CD4-positive, alpha-beta T cell treated with Interferon gamma for 1 hour (primary cell): ENCODE data around the gene ITGB1.

Source experiments
- DNase-seq: peaks from one replicate; pipeline ENCODE4 v3.0.0-alpha.2; 2020

ITGB1 gene

DNA sequence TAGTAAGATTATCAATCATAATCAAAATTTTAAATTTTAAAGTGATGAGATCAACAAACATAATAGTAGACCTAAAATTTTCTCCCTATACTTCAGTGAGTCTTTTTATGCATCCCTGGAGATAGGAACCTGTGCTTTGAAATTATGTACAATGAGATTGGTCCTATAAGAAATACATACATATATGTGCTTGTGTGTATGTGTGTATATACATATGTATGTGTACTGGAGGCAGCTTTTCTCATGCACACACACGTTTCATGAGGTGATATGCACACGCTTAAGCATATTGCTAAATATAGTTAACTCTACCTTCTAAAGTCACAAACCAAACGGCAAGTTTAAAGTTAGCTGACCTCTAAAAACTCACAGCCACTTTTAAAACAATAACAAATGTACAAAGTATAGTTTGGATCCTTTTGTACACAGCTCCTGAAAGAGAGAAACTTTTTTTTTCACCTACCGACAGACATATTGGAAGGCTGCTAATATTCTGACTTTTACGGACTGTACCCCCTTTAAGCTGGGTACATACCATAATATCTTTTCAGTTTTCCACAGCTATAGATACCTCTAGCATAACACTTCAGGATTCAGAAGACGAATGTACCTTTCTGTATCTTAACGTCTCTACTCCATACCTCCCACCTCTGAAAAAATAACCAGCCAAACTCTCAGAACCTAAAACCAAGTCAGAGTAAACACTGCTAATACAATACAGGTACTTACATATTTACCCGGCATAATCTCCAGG lies 3.3 kb downstream of the ITGB1 start:
- no peak for DNase-seq

DNA sequence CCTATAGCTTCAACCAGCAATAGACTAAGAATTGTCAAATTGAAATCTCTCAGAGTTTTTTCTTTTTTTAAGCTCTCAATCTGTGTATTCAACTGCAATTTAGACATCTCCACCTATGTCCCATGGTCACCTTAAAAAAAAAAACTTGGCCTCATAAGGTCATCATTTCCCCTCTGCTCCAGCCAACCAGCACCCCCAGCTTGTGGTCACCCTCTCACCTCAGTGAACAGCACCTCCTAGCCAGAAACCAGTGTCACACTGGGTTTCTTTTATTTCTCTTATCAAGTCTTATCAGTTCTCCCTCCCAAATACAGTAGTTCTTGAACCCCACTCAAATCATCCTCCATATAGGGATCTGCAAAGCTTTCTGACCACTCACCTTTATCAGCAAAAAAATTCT lies 4.0 kb downstream of the ITGB1 start:
- DNase-seq = no peak

DNA sequence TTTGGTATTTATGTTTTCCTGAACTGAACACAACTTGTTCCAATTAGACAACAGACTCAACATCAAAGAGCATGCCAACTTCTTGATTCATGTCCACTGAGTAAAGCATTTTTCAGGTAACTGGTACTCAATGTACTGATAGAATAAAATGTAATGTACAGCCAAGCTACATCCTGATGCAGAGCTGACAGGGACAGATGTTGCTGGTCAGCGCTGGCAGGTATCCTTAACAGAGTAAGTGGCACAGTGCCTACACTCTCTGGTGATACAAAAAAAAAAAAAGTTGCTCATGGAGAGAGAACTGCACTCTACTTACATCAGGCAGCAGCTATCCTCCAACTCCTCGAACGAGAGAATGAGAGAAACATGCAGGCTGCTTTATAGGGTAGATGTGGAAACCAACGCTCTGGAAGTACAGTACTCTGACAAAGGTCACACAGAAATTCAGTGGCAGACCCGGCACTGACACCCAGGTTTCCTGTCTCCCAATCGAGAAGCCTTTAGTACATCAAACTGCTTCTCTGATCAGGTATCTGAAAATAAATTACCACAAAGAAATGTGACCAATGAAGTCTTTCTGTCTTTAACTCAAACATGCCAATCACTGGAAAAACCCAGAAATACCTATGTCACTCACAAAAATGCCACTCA lies 4.6 kb downstream of the ITGB1 start:
- DNase-seq = no peak

DNA sequence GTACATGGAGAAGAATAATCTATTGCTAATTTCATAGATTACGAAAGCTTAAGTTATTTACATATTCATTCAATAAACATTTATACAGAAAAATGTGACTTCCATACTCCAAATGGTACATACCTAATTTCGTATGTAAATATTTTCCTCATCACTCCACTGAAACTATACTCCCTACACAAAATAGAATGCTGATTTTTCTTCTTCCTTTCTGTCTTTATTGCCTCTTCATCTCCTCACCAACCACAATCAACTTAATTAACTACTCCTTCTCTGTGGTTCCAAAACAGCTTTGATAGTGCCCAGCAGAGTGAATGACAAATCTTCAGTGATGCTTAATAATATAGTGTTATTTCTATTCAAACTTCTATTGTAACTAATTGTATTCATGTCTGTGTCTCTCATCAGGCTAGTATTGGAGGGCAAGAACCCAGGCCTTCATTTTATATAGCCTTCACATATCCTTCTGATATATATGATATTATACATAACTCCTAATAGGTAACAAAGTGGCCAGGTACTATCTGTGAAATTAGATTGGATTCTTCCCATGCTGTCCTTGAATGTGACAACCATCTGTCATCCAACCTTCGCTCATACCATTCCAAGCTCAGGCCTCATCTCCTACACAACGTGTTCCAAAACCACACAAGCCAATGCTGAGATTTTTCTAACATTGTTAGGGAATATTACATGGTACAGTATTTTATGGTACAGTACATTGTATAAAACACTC lies 5.3 kb downstream of the ITGB1 start:
- no peak for DNase-seq

GRCh38 chr10:32952094-32952493 lies 5.9 kb downstream of the ITGB1 start:
- no peak for DNase-seq

DNA sequence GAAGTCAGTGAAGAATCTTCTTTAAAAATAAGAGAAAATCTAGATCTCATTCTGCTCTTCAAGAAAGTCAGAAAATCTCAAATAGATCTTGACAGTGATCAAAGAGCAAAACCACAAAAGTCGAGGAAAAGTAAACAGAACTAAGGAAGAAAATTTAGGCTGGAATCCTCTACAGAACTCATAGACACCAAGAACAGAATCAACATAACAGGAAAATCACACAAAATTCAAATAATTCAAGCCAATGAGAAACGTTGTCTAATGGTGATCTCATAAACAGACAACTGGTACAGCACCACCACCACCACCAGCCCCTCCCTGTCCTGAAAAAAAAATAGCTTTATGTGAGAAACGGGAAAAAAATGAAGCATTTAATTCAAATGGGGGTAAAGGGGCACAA lies 6.9 kb downstream of the ITGB1 start:
- DNase-seq = no peak

DNA sequence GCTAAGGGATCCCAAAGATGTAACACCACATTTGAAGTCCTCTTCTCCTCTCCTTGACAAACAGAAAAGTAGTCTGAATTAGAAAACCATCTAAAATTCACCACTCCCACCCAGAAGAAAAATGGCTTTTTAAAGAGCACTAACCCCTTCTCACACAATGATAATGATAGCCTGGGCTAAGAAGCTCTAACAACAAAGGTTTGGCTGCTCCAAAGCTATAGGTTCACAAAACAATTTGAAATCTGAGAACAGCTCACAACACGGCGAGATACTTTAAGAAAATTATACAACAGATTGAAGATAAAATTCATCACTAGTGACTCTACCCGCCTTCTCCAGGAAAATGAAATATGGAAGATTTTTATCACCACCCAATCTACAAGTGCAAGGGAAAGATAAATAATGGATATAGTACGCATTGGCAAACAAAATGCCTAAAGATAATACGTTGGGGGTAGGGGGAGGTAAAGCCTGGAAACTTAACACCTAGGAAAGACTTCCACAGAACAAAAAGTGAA lies 7.4 kb downstream of the ITGB1 start:
- no peak for DNase-seq

GRCh38 chr10:32949221-32949678 lies 8.8 kb downstream of the ITGB1 start:
- no peak for DNase-seq

DNA sequence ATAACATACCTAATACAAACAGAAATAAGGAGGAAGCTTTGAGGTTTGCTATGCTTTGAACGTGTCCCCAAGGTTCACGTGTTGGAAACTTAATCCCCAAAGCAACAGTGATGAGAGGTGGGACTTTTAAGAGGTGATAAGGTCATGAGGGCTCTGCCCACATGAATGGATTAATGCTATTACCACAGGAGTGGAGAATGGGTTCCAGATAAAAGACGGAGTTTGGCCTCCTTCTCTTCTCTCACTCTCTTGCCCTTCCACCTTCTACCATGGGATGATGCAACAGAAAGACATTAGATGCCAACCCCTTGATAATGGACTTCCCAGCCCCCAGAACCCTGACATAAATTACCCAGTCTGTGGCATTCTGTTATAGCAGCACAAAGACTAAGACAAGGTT lies 9.6 kb downstream of the ITGB1 start:
- no peak for DNase-seq

DNA sequence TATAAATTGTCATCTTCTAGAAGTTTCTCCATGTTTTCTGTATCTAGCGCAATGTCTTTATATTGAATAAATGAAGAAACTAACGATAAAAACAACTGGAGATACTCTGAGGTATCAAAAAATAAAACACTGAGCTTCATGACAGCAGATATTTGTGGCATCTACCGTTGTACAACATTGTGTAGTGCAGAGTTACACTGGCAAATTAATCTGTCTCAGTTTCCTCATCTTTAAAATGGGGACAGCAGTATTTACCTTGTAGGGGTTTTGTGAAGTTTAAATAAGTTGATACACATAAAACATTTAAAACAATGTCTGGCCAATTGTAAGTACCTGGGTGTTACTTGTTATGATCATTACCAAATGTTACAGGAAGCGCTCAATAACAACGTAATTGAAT lies 10.4 kb downstream of the ITGB1 start:
- DNase-seq = no peak

DNA sequence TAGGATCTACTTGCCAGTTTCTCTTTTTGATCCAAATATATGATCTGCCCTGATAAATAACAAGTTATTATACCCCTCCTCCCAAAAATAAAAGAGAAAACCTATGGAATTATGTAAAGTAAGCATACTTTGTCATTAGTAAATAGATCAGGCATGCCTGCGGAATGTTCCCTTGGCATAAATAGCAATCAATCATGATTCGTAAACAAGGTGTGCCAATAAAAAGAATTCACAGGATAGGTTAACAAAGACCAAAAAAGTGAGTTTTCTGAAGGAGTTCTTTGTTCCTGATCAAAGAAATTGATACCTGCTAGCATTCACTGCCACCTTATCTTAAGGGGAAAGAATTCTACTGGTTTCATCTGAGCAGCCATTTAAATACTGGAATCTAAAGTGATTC lies 11.9 kb downstream of the ITGB1 start:
- DNase-seq = no peak

DNA sequence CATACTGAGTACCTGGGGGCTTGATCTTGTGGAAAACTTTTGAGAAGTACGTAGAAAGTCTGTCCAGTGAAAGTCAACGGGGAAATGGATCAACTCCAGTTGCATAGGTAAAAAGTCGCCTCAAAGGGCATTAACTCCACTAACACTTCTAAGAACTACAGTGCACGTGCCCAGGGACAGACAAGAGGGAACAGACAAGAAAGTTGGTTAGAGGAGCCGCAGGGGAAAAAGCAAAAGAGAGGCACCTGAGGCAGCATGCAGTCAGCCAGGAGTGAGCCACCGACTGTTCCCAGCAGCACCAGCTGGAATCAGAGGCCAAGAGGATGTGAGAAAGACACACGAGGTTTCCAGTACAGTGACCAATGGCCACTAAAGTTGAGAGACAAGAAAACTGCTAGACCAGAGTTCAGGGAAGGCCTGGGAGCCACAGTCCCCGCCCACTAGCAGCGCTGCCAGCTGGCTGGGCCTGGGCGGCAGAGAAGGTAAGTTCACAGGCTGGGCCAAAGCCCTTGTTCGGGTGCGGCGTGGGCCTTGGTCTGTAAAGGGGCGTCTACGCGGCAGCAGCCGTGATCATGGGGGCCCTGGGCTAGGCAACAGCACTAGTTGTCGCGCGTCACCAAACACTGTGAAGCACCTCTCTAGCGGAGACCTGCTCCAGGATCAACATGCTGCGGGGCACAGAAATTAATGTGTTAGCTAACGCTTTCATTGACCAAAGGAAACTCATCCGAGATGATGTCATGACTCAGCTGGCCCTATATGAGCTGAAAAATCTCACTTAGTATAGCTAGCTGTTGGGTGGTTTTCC lies 14.0 kb downstream of the ITGB1 start:
- no peak for DNase-seq

- DNase-seq = no peak
Observed at GRCh38 chr10:32943395-32943794, 14.6 kb downstream of the ITGB1 start.

- no peak for DNase-seq
Observed at GRCh38 chr10:32942081-32942480, 15.9 kb downstream of the ITGB1 start.

- no peak for DNase-seq
Observed at GRCh38 chr10:32941357-32941756, 16.7 kb downstream of the ITGB1 start.

GRCh38 chr10:32940321-32941301 lies 17.4 kb downstream of the ITGB1 start:
- no peak for DNase-seq

DNA sequence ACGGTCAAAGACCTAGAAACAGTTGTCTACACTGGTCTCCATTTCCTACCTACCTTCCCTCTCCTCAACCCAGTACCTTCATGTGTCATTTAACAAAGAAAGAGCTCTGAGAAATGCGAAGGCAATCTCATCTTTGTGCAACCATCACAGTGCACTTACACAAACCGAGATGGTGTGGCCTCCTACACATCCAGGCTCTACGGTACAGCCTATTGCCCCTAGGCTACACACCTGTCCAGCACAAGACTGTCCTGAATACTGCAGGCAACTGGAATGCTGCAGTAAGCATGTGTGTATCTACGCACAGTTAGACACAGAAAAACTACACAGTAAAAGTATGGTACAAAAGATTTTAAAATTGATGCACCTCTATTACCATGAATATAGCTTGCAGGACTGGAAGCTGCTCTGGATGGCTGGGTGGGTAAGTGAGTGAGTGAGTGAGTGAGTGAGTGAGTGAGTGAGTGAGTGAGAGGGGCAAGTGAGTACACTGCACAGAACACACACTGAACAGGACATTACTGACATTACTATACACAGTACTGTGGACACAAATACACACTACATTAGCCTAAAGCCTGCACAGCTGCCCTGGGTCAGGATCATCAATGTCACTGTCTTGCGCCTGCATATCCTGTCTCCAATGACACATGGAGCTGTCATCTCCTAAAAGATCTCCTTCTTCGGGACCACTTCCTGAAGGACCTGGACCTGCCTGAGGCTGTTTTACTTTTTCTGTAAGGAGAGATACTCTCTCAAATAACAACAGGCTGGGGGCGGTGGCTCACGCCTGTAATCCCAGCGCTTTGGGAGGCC lies 18.5 kb downstream of the ITGB1 start:
- DNase-seq = no peak

DNA sequence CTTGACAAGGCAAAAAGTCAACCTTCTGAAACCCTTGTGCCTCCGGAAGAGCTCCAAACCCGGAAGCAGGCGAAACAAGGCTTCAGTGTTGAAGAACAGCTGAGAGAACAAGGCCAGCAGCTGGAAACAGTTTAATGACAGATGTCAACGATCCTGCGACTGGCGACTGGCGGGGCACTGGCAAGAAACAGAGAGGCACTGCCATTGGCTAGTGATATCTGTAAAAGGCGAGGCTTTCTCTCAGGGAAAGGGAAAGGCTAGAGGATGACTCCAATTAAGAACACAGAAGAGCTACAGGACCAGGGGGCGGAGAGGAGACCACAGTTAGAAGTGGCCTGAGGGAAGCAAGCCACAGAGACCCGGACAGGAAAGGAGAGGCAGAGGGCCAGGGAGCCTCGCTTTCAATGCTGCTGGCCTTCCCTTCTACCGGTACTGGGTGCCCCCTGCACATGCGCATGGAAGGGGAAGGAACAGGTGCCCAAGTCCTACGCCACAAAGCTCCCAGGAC lies 19.4 kb downstream of the ITGB1 start:
- no peak for DNase-seq

- no peak for DNase-seq
Observed at GRCh38 chr10:32937911-32938424, 20.1 kb downstream of the ITGB1 start.

DNA sequence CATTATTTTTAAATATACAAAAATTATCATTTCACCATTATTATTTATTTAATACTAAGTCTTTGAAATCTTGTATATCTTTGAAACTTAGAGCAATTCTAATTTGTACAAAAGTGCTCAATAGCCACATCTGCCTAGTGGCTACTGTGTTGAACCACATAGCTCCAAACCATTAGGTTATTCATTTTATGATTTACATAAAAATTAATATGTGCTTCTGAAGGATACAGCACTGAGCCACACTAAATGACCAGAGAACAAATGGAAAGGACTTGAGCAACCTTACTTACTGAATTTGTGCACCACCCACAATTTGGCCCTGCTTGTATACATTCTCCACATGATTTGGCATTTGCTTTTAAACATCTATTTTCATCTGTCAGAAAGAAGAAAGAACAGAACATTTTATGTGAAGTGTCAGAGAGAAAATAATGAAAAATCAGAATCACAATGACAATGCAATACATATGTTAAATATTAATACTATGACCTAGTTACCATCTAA lies 25.8 kb downstream of the ITGB1 start:
- DNase-seq = no peak
